Gastrocnemius medialis (tissue), 4 donors: ENCODE measurements around the gene RIMBP2. TPM values are rescaled to one million over a fixed set of nuclear protein-coding genes. Genes with fewer than 3 reads are reported as not detected.

Source experiments
- ATAC-seq, 2 donors: fragments of 150-250 bp; one replicate each; pipeline ENCODE4 v1.9.1; 2016
- DNase-seq, 2 donors: peaks; one replicate each; pipeline ENCODE4 v3.0.0-alpha.2; 2019
- H3K27ac ChIP-seq, 4 donors: fragments of 200-600 bp; sonication (generic); 1 replicate in 1 of 4; 2 replicates in 3 of 4; pipeline ENCODE4 v1.5.1; 2016 to 2018; ENCODE audit warnings: mild to moderate bottlenecking in 2 of 4, moderate library complexity in 1 of 4
- H3K27me3 ChIP-seq, 3 donors: fragments of 200-600 bp; sonication (generic) in 2 of 3; 1 replicate in 1 of 3; 2 replicates in 2 of 3; pipeline versions ENCODE4 v1.5.1 to v1.6.0; 2016 to 2019; ENCODE audit warnings: mild to moderate bottlenecking in 1 of 3, moderate library complexity in 1 of 3
- H3K36me3 ChIP-seq, 2 donors: fragments of 200-600 bp; sonication (generic) in 1 of 2; one replicate each; pipeline ENCODE4 v1.5.1; 2017 to 2018
- H3K4me1 ChIP-seq, 2 donors: fragments of 200-600 bp; sonication (generic) in 1 of 2; one replicate each; pipeline ENCODE4 v1.5.1; 2016 to 2017; ENCODE audit warnings: mild to moderate bottlenecking in 2 of 2
- H3K4me3 ChIP-seq, 4 donors: fragments of 200-600 bp; sonication (generic) in 3 of 4; 1 replicate in 1 of 4; 2 replicates in 3 of 4; pipeline ENCODE4 v1.5.1; 2016 to 2019; ENCODE audit warnings: mild to moderate bottlenecking in 2 of 4
- H3K9me3 ChIP-seq, 3 donors: fragments of 200-600 bp; sonication (generic) in 2 of 3; 1 replicate in 1 of 3; 2 replicates in 2 of 3; pipeline ENCODE4 v1.5.1; 2016 to 2019
- CTCF ChIP-seq, 5 experiments: fragments of 450-650 bp in 3 of 5; fragments of 200-600 bp in 2 of 5; sonication (generic) in 2 of 5; IDR thresholded peaks in 4 of 5; conservative IDR thresholded peaks in 1 of 5; 1 replicate in 4 of 5; 2 replicates in 1 of 5; pipeline ENCODE4 v1.5.1; 2016 to 2019; ENCODE audit warnings: antibody characterized with exemption in 5 of 5, mild to moderate bottlenecking in 3 of 5, moderate library complexity in 3 of 5
- POLR2A ChIP-seq, 2 donors: fragments of 450-650 bp; IDR thresholded peaks; one replicate each; pipeline ENCODE4 v1.6.1; 2017; ENCODE audit warnings: antibody characterized with exemption in 2 of 2, mild to moderate bottlenecking in 2 of 2, moderate library complexity in 2 of 2
- in situ Hi-C, 4 donors: fragments of 200-750 bp; cut with MboI; loops; one replicate each; pipeline versions ENCODE4 v1.15.0 to v1.8.0; 2017; ENCODE audit warnings: low sequenced_read_pairs in 4 of 4
- intact Hi-C: fragments of 100-400 bp; cut with DNase I; formaldehyde crosslinking; loops from one replicate; pipeline ENCODE4 v1.15.1; 2023; ENCODE audit warnings: low total_unique reads
- total RNA-seq, 4 donors: library from RNA; depleted of rRNA; stranded (reverse); fragments of >200 nt; gene quantifications; one replicate each; pipeline versions ENCODE4 v1.1.0 to v1.2.3, GENCODE V29; 2016

RIMBP2 gene
- total RNA-seq, 4 donors from 2014 or later, result 0.76 to 2.2 (median 1.2) TPM; not detected in 1

GRCh38 chr12:130486891-130487416 lies 229.1 kb downstream of the RIMBP2 start:
- in situ Hi-C loops, result no loop called here
- TF ChIP-seq CTCF (IDR thresholded peaks at IDR 0.05 in 4 of 5, conservative IDR thresholded peaks at IDR 0.05 in 1 of 5) (no peak), POLR2A (IDR thresholded peaks at IDR 0.05) (no peak)
- DNase-seq (no peak), ATAC-seq (no peak)
- Histone ChIP-seq H3K4me3 (no peak overlapping the region), H3K9me3 (no peaks in the 10 kb centered on the region), H3K27ac (no peak overlapping the region), H3K4me1 (peaks cover 5 to 7% of the 10 kb centered on the region in 2 donors), H3K36me3 (no peaks in the 10 kb centered on the region), H3K27me3 (peaks cover 0 to 3% (median 0%) of the 10 kb centered on the region in 3 donors)
- intact Hi-C loops, result no loop called here

- Histone ChIP-seq H3K27me3 (peaks cover 0 to 4% (median 0%) of the 10 kb centered on the region in 3 donors), H3K36me3 (no peaks in the 10 kb centered on the region), H3K9me3 (no peaks in the 10 kb centered on the region), H3K4me1 (peaks cover 0 to 2% of the 10 kb centered on the region in 2 donors), H3K27ac (no peak overlapping the region), H3K4me3 (no peak overlapping the region)
- intact Hi-C loops (no loop called here), in situ Hi-C loops (no loop called here)
- no peak for DNase-seq
- TF ChIP-seq CTCF (IDR thresholded peaks at IDR 0.05 in 4 of 5, conservative IDR thresholded peaks at IDR 0.05 in 1 of 5), result no peak
- TF ChIP-seq POLR2A (IDR thresholded peaks at IDR 0.05), result no peak
- ATAC-seq, result no peak
Observed at GRCh38 chr12:130486146-130486435, 230.0 kb downstream of the RIMBP2 start.

GRCh38 chr12:130485291-130486145 lies 230.6 kb downstream of the RIMBP2 start:
- no peaks in the 10 kb centered on the region for H3K4me1 ChIP-seq
- H3K9me3 ChIP-seq, result no peaks in the 10 kb centered on the region
- TF ChIP-seq POLR2A (IDR thresholded peaks at IDR 0.05) (no peak), CTCF (IDR thresholded peaks at IDR 0.05 in 4 of 5, conservative IDR thresholded peaks at IDR 0.05 in 1 of 5) (no peak)
- H3K27me3 ChIP-seq, result peaks cover 0 to 9% (median 0%) of the 10 kb centered on the region in 3 donors
- intact Hi-C loops (no loop called here), in situ Hi-C loops (no loop called here)
- H3K4me3 ChIP-seq, result no peak overlapping the region
- ATAC-seq (no peak), DNase-seq (no peak)
- H3K27ac ChIP-seq, result no peak overlapping the region
- H3K36me3 ChIP-seq, result no peaks in the 10 kb centered on the region

GRCh38 chr12:130484221-130484620 lies 231.9 kb downstream of the RIMBP2 start:
- TF ChIP-seq POLR2A (IDR thresholded peaks at IDR 0.05) (no peak), CTCF (IDR thresholded peaks at IDR 0.05 in 4 of 5, conservative IDR thresholded peaks at IDR 0.05 in 1 of 5) (no peak)
- Histone ChIP-seq H3K27me3 (peaks cover 0 to 9% (median 0%) of the 10 kb centered on the region in 3 donors), H3K4me3 (no peak overlapping the region), H3K4me1 (no peaks in the 10 kb centered on the region), H3K36me3 (no peaks in the 10 kb centered on the region), H3K27ac (no peak overlapping the region), H3K9me3 (no peaks in the 10 kb centered on the region)
- intact Hi-C loops, result no loop called here
- ATAC-seq, result no peak
- no peak for DNase-seq
- in situ Hi-C loops, result no loop called here
